CD14-positive monocyte (primary cell): ENCODE results near the gene CPE. TPM values are rescaled to one million over a fixed set of nuclear protein-coding genes. Genes with fewer than 3 reads are reported as not detected.
A peak's percentile ranks its signal among the peaks of the same experiment; 100 is the strongest.

Experiments
- DNase-seq, 3 donors: peaks; one replicate each; pipeline ENCODE4 v3.0.0-alpha.2; 2011 to 2022
- H2AFZ ChIP-seq: 2 replicates; pipeline ENCODE4 v1.6.0; 2012; ENCODE audit warnings: mild to moderate bottlenecking, low read depth, low read length, inconsistent platforms; ENCODE audit not compliant: insufficient read depth, poor library complexity, severe bottlenecking
- H3K27ac ChIP-seq, 2 donors: 1 replicate in 1 of 2; 2 replicates in 1 of 2; pipeline ENCODE4 v1.5.1; 2012 to 2013; ENCODE audit warnings: low read length in 2 of 2, control low read depth in 1 of 2, inconsistent platforms in 1 of 2, low read depth in 1 of 2, mild to moderate bottlenecking in 1 of 2
- H3K27me3 ChIP-seq, 2 donors: one replicate each; pipeline versions ENCODE4 v1.6.0 to v1.6.1; 2011 to 2013; ENCODE audit warnings: low read length in 2 of 2; ENCODE audit not compliant: control insufficient read depth in 2 of 2, insufficient read depth in 2 of 2
- H3K36me3 ChIP-seq, 2 donors: replicated peaks in 1 of 2; 1 replicate in 1 of 2; 2 replicates in 1 of 2; pipeline versions ENCODE4 v1.5.1 to v1.6.1; 2012 to 2013; ENCODE audit warnings: low read length in 2 of 2, control low read depth in 1 of 2, inconsistent platforms in 1 of 2, mild to moderate bottlenecking in 1 of 2; ENCODE audit not compliant: insufficient read depth in 2 of 2, control insufficient read depth in 1 of 2
- H3K4me1 ChIP-seq, 2 donors: 1 replicate in 1 of 2; 2 replicates in 1 of 2; pipeline versions ENCODE4 v1.5.1 to v1.6.1; 2012 to 2013; ENCODE audit warnings: low read length in 2 of 2, control low read depth in 1 of 2, inconsistent platforms in 1 of 2, mild to moderate bottlenecking in 1 of 2, moderate library complexity in 1 of 2; ENCODE audit not compliant: insufficient read depth in 2 of 2, control insufficient read depth in 1 of 2
- H3K4me2 ChIP-seq: replicated peaks from 2 replicates; pipeline ENCODE3; 2012; ENCODE audit warnings: low read length, moderate library complexity, mild to moderate bottlenecking; ENCODE audit not compliant: poor library complexity, severe bottlenecking; ENCODE audit errors: extremely low read depth
- H3K4me3 ChIP-seq, 3 experiments: fragments of 200-600 bp in 1 of 3; sonication (generic) in 1 of 3; replicated peaks in 1 of 3; 1 replicate in 2 of 3; 2 replicates in 1 of 3; pipeline ENCODE4 v1.5.1; 2011 to 2013; ENCODE audit warnings: low read length in 3 of 3, mild to moderate bottlenecking in 3 of 3, control low read depth in 2 of 3, low read depth in 2 of 3, inconsistent platforms in 1 of 3, moderate library complexity in 1 of 3
- H3K79me2 ChIP-seq: 2 replicates; pipeline ENCODE4 v1.6.0; 2012; ENCODE audit warnings: mild to moderate bottlenecking, control low read depth, inconsistent platforms, low read length, moderate library complexity; ENCODE audit not compliant: insufficient read depth
- H3K9ac ChIP-seq: 2 replicates; pipeline ENCODE4 v1.6.0; 2017; ENCODE audit warnings: low read length, mild to moderate bottlenecking; ENCODE audit not compliant: insufficient read depth, poor library complexity, severe bottlenecking
- H3K9me3 ChIP-seq, 2 donors: replicated peaks in 1 of 2; 1 replicate in 1 of 2; 2 replicates in 1 of 2; pipeline versions ENCODE4 v1.5.1 to v1.6.1; 2012 to 2013; ENCODE audit warnings: low read length in 2 of 2, control low read depth in 1 of 2; ENCODE audit not compliant: control insufficient read depth in 1 of 2, insufficient read depth in 1 of 2
- H4K20me1 ChIP-seq: 2 replicates; pipeline ENCODE4 v1.6.0; 2012; ENCODE audit warnings: mild to moderate bottlenecking, low read length, control low read depth, moderate library complexity; ENCODE audit not compliant: insufficient read depth
- H3K27ac Mint-ChIP-seq, 7 donors: one replicate each; pipeline ENCODE4 v1.8.0; 2020; ENCODE audit warnings: mild to moderate bottlenecking in 7 of 7, mixed read lengths in 7 of 7, moderate library complexity in 6 of 7, inconsistent platforms in 2 of 7
- H3K27me3 Mint-ChIP-seq, 3 donors: one replicate each; pipeline ENCODE4 v1.8.0; 2021 to 2022; ENCODE audit warnings: low read depth in 3 of 3, mild to moderate bottlenecking in 3 of 3, mixed read lengths in 3 of 3, moderate library complexity in 3 of 3, inconsistent platforms in 1 of 3
- H3K36me3 Mint-ChIP-seq, 2 donors: one replicate each; pipeline ENCODE4 v1.8.0; 2020; ENCODE audit warnings: mixed read lengths in 2 of 2, inconsistent platforms in 1 of 2, mild to moderate bottlenecking in 1 of 2
- H3K4me1 Mint-ChIP-seq: one replicate; pipeline ENCODE4 v1.8.0; 2020; ENCODE audit warnings: mild to moderate bottlenecking, mixed read lengths
- H3K4me3 Mint-ChIP-seq, 2 donors: one replicate each; pipeline ENCODE4 v1.8.0; 2020; ENCODE audit warnings: mild to moderate bottlenecking in 2 of 2, mixed read lengths in 2 of 2, moderate library complexity in 1 of 2
- H3K9me3 Mint-ChIP-seq, 7 donors: one replicate each; pipeline ENCODE4 v1.8.0; 2020 to 2022; ENCODE audit warnings: mixed read lengths in 7 of 7, mild to moderate bottlenecking in 6 of 7, moderate library complexity in 6 of 7, inconsistent platforms in 2 of 7
- CTCF ChIP-seq: fragments of 200-600 bp; IDR thresholded peaks from one replicate; pipeline ENCODE4 v1.8.0; 2022; ENCODE audit warnings: antibody characterized with exemption, mild to moderate bottlenecking
- WGBS: methylation state at CpG from one replicate; pipeline ENCODE4 v1.1.5; 2013; ENCODE audit warnings: missing lambda C conversion rate; ENCODE audit not compliant: insufficient coverage; 5-methylcytosine and 5-hydroxymethylcytosine counted together
- intact Hi-C, 2 donors: fragments of 100-400 bp; cut with micrococcal nuclease; formaldehyde crosslinking; loops; one replicate each; pipeline versions ENCODE4 v1.15.0 to v1.15.1; 2023
- polyA plus RNA-seq, 3 donors: library from polyadenylated mRNA; depleted of rRNA in 1 of 3; unstranded in 2 of 3; stranded (reverse) in 1 of 3; fragments of 300-500 nt in 2 of 3; fragments of >200 nt in 1 of 3; fragmentation: Illumina TruSeq in 2 of 3; gene quantifications; 1 replicate in 2 of 3; 2 replicates in 1 of 3; pipeline ENCODE4 v1.2.3, GENCODE V29; 2012 to 2021

Gene CPE
- polyA plus RNA-seq, 3 donors = 0.09 to 0.13 TPM; not detected in 1

- Histone ChIP-seq H2AFZ (no peak overlapping the region), H3K9ac (no peak overlapping the region), H3K4me3 (no peak overlapping the region), H3K4me2 (no peak overlapping the region), H3K27me3 (no peaks in the 10 kb centered on the region), H3K36me3 (no peaks in the 10 kb centered on the region), H3K4me1 (no peaks in the 10 kb centered on the region), H3K27ac (no peak overlapping the region), H3K79me2 (no peaks in the 10 kb centered on the region), H3K9me3 (no peaks in the 10 kb centered on the region), H4K20me1 (no peaks in the 10 kb centered on the region)
- peaks cover 0 to 1% (median 0%) of the 10 kb centered on the region in 7 donors for H3K9me3 Mint-ChIP-seq
- H3K36me3 Mint-ChIP-seq = no peaks in the 10 kb centered on the region
- no CpG with 5 or more reads among the region's 2 CpGs for WGBS
- no peak overlapping the region for H3K27ac Mint-ChIP-seq
- no peaks in the 10 kb centered on the region for H3K4me1 Mint-ChIP-seq
- H3K4me3 Mint-ChIP-seq = no peak overlapping the region
- H3K27me3 Mint-ChIP-seq = peaks cover 2 to 4% (median 4%) of the 10 kb centered on the region in 3 donors
- intact Hi-C loops = no loop called here
- no peak for DNase-seq
- TF ChIP-seq CTCF = no peak
These were observed 135.9 kb downstream of the CPE start for GRCh38 chr4:165514739-165515138.

- WGBS = 100% methylated on average over 2 of the region's 2 CpGs
- Histone ChIP-seq H3K4me2 (no peak overlapping the region), H3K27ac (no peak overlapping the region), H3K9ac (no peak overlapping the region), H4K20me1 (no peaks in the 10 kb centered on the region), H3K79me2 (no peaks in the 10 kb centered on the region), H3K27me3 (no peaks in the 10 kb centered on the region), H3K9me3 (no peaks in the 10 kb centered on the region), H3K36me3 (no peaks in the 10 kb centered on the region), H3K4me1 (no peaks in the 10 kb centered on the region), H2AFZ (no peak overlapping the region), H3K4me3 (no peak overlapping the region)
- Mint-ChIP-seq H3K36me3 (no peaks in the 10 kb centered on the region), H3K9me3 (peaks cover 0 to 1% (median 0%) of the 10 kb centered on the region in 7 donors), H3K4me3 (no peak overlapping the region), H3K27ac (peak overlapping the region in 1 of 7 donors; percentile 31), H3K4me1 (no peaks in the 10 kb centered on the region), H3K27me3 (peaks cover 2 to 4% (median 4%) of the 10 kb centered on the region in 3 donors)
- DNase-seq = no peak
- no peak for TF ChIP-seq CTCF
- intact Hi-C loops = no loop called here
These were observed 136.4 kb downstream of the CPE start for GRCh38 chr4:165515201-165515600.
